ENCODE data around the gene TBX5.

The TBX5 gene

DNA sequence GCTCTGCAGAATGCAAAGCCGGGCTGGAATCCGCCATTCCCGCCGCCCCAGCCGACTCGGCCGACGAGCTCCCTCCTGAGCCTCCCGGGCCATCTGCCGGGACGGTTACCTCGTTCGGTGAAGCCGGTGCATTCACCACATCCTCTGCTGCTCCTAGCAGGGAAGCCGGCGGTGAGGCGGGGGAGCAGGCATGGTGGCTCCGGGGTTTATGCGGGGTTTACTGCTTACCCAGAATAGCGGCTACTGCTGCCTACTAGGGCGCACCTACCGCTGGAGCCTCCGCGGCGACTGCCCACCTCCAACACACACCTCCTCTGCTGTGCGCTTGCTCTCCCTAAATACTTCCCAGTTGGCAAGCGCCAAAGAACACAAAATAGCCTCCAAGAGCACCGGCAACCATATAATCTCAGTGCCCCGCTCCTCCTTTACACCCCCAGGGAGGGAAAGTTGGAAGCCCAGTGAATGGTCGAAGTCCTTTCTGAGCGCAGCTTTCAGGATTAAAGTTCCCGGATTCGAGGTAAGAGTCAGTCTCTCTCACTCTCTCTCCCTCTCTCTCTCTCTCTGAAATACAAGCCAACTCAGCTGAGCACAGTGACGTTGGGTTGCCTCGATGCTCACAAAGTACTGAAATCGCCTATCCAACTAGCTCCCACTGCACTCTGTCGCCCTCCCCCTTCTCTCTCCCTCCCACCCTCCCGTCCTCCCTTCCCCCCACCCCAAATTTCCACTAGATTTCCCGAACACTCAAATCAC is at the start of gene TBX5:
TSS of gene TBX5 (minus strand) at position 626 of the 753 bp plus-strand sequence. CDS start 2,246 bp downstream, outside the sequence.
- FAIRE-seq, result no peak
- TF ChIP-seq, protein P1, sequence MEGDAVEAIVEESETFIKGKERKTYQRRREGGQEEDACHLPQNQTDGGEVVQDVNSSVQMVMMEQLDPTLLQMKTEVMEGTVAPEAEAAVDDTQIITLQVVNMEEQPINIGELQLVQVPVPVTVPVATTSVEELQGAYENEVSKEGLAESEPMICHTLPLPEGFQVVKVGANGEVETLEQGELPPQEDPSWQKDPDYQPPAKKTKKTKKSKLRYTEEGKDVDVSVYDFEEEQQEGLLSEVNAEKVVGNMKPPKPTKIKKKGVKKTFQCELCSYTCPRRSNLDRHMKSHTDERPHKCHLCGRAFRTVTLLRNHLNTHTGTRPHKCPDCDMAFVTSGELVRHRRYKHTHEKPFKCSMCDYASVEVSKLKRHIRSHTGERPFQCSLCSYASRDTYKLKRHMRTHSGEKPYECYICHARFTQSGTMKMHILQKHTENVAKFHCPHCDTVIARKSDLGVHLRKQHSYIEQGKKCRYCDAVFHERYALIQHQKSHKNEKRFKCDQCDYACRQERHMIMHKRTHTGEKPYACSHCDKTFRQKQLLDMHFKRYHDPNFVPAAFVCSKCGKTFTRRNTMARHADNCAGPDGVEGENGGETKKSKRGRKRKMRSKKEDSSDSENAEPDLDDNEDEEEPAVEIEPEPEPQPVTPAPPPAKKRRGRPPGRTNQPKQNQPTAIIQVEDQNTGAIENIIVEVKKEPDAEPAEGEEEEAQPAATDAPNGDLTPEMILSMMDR (IDR thresholded peaks at IDR 0.05; ENCODE audit: insufficient read depth, missing control alignments), result no peak
- no peak for DNase-seq (ENCODE audit: insufficient read length, low spot score)

DNA sequence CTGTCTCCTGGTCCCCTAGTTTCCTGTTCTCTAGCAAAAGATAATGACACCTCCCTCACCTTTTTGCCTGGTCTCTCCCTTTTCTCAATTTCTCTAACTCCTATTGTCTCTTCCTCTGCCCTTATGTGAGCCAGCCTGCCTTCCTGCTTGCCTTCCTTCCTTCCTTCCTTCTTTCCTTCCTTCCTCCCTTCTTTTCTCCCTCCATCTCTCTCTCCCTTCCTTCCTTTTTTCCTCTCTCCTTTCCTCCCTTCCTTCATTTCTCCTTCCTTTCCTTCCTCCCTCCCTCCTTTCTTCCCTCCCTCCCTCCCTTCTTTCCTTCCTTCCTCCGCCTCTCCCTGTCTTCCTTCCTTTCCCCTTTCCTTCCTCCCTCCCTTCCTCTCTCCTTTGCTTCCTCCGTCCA is 45.7 kb upstream of the TBX5 start:
- DNase-seq (ENCODE audit: insufficient read length, low spot score), result no peak
- TF ChIP-seq, protein P1 (IDR thresholded peaks at IDR 0.05; ENCODE audit: insufficient read depth, missing control alignments), result no peak
- no peak for FAIRE-seq

DNA sequence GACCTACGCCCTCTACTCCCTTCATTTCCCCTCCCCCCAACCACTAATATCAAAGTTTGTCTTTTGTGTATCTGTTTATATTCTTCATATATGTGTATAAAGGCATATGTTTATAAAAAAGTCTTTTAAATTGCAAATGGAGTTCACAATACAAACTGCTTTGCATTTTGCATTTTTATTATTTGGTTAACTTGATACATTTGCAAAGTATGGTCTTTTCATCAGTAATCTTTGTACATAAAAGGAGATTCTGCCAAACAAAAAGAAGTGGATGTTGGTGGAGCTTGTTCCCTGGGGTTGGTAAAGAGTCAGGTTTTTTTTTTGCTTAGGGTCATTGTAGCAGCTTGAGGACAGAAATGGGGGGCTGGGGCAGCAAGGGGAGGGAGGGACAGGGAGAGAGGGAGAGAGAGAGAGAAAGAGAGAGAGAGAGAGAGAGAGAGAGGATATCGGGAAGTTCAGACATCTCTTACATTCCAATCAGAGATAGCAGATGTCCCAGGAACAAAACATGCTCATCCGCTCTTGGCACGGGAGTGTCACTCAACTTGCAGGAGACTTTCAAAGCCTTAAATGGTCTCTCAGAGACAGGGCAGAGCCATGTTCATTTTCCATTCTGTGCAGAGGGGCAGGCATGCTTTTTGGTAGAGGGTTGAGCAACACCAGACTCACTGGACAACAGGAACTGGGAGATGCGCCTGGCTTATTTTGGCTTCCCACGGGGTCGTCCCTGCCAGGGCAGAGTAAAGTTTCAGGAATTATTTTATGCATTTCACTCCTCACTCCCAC is 44.8 kb upstream of the TBX5 start:
- FAIRE-seq (no peak), DNase-seq (ENCODE audit: insufficient read length, low spot score) (no peak)
- TF ChIP-seq, protein P1 (IDR thresholded peaks at IDR 0.05; ENCODE audit: insufficient read depth, missing control alignments), result no peak

DNA sequence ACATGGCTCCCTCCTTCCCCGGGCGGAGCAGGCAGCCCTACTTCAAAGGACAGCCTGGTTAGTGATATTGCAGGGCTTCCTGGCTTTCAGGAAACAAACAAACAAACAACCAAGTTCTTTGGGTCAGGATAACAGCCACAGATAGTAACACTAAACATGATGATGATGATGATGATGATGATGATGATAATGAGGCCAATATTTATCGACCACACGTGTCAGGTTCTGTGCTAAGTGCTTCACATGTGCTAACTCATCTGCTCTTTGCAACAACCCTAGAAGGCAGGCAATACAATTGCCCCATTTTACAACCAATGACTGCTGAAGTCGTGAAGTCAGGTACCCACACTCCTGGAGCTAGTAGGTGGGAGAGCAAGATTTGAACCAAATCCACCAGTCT is 44.1 kb upstream of the TBX5 start:
- TF ChIP-seq, protein P1 (IDR thresholded peaks at IDR 0.05; ENCODE audit: insufficient read depth, missing control alignments), result no peak
- no peak for DNase-seq (ENCODE audit: insufficient read length, low spot score)
- no peak for FAIRE-seq

DNA sequence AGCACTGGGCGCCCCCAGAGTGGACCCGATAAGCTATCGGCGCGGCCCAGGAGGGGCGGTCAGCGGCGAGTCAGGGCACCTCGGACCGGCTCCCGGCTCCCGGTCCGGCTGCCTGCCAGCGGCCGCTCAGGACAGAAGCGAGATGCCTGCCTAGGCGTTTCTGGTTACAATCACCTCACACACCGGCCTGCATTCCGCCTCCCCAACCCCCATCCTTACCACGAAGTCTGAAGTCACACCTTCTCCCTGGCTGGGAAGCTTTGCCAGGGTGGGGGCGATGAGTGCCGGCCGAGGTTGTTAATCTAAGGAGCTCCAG is 42.6 kb upstream of the TBX5 start:
- TF ChIP-seq, protein P1 (IDR thresholded peaks at IDR 0.05; ENCODE audit: insufficient read depth, missing control alignments), result no peak
- FAIRE-seq (no peak), DNase-seq (ENCODE audit: insufficient read length, low spot score) (no peak)

DNA sequence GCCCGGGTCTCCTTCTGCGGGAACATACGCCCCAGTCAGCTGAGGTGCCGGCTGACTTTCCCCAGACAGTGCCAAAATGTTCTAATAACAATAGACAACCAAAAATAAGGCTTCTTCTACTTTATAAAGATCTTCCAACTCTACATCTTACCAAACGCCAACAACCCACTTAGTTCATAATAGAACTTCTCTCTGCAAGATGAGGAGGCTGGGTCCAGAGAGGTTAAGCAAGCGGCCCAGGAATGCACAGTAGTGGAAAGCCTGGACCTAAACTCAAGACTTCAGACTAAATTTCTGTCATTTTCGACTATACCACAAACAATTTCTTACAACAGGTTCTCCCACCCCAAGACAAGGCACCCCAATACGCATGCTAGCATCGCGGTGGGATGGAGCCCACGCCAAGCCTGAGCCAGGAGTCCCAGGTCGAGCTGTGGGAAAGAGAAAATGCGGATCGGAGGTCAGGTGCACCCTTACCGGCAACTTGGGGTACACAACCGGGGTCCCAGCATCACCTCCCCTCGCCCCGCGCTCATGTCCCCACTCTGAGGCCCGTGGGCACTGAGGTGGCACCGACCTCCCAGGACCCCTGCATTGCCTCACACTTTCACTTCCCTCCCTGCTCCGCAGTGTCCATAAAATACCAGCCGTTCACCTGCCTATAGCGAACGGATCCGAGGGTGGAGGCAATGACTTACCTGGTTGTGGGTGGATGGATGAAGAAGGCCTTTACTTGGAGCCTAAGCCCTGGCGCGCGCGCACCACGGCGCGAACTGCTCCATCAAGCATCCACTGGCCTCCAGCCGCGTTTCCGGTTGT is 42.1 kb upstream of the TBX5 start:
- FAIRE-seq, result no peak
- DNase-seq (ENCODE audit: insufficient read length, low spot score), result no peak
- TF ChIP-seq, protein P1 (IDR thresholded peaks at IDR 0.05; ENCODE audit: insufficient read depth, missing control alignments), result no peak

Measured in D721Med (cell line).